ENCODE data around the gene DNHD1. TPM values are rescaled to one million over a fixed set of nuclear protein-coding genes. Genes with fewer than 3 reads are reported as not detected.

The DNHD1 gene
- total and polyA plus RNA-seq, 9 of the 15 experiments (the other 6 are each of a cell fraction or from before 2014, with no cell fraction given) = 0.82 to 9.7 (median 3.8) TPM

GRCh38 chr11:6563121-6563619, 66.1 kb downstream of the DNHD1 start (continued):
- no peak for TF ChIP-seq THRA (IDR thresholded peaks at IDR 0.05)
- peak; percentile 91 for TF ChIP-seq HDAC2 (IDR thresholded peaks at IDR 0.05)
- TF ChIP-seq TEAD1 (CRISPR knock-in tag; IDR thresholded peaks at IDR 0.05) = peak in 1 of 2 experiments; percentile 23; a peak in 1 of 4 replicates
- no peak for TF ChIP-seq ZBTB43 (CRISPR knock-in tag; IDR thresholded peaks at IDR 0.05)
- peak; percentile 70 for TF ChIP-seq NBN (IDR thresholded peaks at IDR 0.05; ENCODE audit: low read depth)
- TF ChIP-seq ILF3 (IDR thresholded peaks at IDR 0.05; ENCODE audit: borderline replicate concordance) = no peak
- TF ChIP-seq, protein P1, sequence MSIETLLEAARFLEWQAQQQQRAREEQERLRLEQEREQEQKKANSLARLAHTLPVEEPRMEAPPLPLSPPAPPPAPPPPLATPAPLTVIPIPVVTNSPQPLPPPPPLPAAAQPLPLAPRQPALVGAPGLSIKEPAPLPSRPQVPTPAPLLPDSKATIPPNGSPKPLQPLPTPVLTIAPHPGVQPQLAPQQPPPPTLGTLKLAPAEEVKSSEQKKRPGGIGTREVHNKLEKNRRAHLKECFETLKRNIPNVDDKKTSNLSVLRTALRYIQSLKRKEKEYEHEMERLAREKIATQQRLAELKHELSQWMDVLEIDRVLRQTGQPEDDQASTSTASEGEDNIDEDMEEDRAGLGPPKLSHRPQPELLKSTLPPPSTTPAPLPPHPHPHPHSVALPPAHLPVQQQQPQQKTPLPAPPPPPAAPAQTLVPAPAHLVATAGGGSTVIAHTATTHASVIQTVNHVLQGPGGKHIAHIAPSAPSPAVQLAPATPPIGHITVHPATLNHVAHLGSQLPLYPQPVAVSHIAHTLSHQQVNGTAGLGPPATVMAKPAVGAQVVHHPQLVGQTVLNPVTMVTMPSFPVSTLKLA (conservative IDR thresholded peaks at IDR 0.05) = 0 out of 4 replicates have a peak, but pooled peaks of 1 of the 2 experiments have one; percentile 37
- no peak for TF ChIP-seq ZNF212 (CRISPR knock-in tag; IDR thresholded peaks at IDR 0.05)
- peak; percentile 74 for TF ChIP-seq ESRRA (IDR thresholded peaks at IDR 0.05; ENCODE audit: borderline replicate concordance, low read depth)
- no peak for TF ChIP-seq NFRKB (IDR thresholded peaks at IDR 0.05; ENCODE audit: low read depth)
- no peak for TF ChIP-seq HMGXB4 (CRISPR knock-in tag; IDR thresholded peaks at IDR 0.05)
- TF ChIP-seq RBM25 (IDR thresholded peaks at IDR 0.05; ENCODE audit: low read depth, low read length, severe bottlenecking) = no peak
- TF ChIP-seq, protein P2, sequence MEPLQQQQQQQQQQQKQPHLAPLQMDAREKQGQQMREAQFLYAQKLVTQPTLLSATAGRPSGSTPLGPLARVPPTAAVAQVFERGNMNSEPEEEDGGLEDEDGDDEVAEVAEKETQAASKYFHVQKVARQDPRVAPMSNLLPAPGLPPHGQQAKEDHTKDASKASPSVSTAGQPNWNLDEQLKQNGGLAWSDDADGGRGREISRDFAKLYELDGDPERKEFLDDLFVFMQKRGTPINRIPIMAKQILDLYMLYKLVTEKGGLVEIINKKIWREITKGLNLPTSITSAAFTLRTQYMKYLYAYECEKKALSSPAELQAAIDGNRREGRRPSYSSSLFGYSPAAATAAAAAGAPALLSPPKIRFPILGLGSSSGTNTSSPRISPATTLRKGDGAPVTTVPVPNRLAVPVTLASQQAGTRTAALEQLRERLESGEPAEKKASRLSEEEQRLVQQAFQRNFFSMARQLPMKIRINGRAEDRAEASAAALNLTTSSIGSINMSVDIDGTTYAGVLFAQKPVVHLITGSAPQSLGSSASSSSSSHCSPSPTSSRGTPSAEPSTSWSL (CRISPR knock-in tag; IDR thresholded peaks at IDR 0.05; ENCODE audit: borderline replicate concordance) = no peak
- TF ChIP-seq ARNT (IDR thresholded peaks at IDR 0.05) = peak in 1 of 2 experiments; percentile 92; a peak in 2 of 4 replicates
- TF ChIP-seq, protein P3, sequence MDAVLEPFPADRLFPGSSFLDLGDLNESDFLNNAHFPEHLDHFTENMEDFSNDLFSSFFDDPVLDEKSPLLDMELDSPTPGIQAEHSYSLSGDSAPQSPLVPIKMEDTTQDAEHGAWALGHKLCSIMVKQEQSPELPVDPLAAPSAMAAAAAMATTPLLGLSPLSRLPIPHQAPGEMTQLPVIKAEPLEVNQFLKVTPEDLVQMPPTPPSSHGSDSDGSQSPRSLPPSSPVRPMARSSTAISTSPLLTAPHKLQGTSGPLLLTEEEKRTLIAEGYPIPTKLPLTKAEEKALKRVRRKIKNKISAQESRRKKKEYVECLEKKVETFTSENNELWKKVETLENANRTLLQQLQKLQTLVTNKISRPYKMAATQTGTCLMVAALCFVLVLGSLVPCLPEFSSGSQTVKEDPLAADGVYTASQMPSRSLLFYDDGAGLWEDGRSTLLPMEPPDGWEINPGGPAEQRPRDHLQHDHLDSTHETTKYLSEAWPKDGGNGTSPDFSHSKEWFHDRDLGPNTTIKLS (IDR thresholded peaks at IDR 0.05; ENCODE audit: borderline replicate concordance, low read depth) = peak; percentile 43; the same call in 1 of the 2 replicates
- TF ChIP-seq VEZF1 (CRISPR knock-in tag; IDR thresholded peaks at IDR 0.05) = 0 out of 2 replicates have a peak, but pooled peaks have one; percentile 28
- peak; percentile 97 for TF ChIP-seq CBFA2T2 (conservative IDR thresholded peaks at IDR 0.05)
